Stimulated activated CD8-positive, alpha-beta memory T cell treated with anti-CD3 and anti-CD28 coated beads, Interleukin-7, amount 100 ng/mL, for 1 hour (primary cell): ENCODE results near the gene TMEM213.

Source experiments
- DNase-seq, 2 donors: peaks; one replicate each; pipeline ENCODE4 v3.0.0-alpha.2; 2020; ENCODE audit warnings: low read depth in 2 of 2

Gene TMEM213

DNA sequence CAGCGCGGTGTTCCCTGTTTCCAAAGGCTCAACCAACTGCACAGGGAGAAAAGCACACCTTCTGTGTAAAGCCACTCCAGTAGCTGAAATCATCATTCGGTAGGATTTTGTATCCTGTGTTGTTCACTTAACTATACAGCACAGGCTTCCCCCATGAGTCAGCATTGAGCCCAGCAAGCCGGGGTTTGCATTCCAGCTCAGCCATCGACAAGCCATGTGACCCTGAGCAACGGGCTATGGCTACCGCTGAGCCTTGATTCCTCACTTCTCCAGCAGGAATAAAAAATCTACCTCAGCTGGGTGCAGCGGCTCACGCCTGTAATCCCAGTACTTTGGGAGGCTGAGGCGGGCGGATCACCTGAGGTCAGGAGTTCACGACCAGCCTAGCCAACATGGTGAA lies 44.3 kb downstream of the TMEM213 start:
- DNase-seq, result no peak

DNA sequence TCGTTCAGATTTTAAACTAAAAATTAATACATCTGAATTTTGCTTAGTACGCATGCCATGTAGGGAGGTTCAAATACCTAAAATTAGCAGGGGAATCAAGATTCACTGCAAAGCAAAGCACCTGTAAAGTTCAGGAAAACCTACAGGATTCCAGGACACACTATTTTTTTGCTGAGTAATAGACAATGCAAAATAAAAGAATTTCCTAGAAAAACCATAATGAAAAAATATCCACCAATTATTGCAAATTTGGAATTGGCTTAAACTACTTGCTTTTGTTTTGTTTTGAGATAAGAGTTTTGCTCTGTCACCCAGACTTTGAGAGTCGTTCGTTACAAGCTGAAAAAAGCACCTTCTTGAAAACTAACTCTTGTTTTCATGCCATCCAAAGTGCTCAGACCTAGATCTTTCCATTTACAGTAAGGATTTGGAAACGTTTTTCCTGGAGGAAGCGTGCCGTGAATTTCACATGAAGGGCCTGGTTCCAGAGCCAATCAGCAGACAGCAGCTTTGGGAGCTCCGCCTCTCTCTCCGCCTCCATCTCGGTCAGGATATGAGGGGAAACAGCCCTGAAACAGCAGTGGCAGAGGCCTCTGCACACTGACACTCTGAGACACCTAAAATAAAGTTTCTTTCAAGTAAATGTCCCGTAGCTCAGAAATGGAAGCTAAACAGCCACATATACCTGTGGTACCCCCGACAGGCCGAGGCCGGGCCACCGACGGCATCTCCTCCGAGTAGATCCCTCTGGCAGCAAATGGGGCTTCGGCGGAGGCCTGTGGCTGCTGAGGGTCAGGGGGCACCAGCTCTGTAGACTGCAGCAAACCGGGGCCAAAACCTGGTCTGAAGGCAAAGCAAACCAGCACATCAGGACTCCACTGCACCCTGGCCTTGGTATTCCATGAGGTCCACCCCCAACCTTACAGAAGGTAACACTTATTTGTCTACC lies 46.1 kb downstream of the TMEM213 start:
- no peak for DNase-seq

DNA sequence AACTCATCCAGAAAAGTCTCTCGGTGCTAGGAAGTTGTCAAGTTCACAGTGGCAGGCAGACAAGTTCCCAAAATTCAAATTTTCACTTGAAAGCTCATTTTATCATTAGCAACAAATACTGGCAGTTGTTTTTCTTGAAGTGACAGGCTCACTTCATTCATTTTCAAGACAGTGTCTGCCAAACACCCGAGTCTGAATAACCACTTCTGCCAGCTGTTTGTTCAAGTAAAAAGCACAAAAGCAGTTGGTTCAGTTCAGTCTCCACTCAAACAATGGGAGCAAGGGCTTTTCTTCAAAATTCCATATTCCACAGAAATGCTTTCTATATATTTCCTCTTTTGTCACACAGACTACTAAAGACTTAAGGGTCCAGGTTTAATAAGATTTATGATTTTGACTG lies 47.9 kb downstream of the TMEM213 start:
- no peak for DNase-seq

DNA sequence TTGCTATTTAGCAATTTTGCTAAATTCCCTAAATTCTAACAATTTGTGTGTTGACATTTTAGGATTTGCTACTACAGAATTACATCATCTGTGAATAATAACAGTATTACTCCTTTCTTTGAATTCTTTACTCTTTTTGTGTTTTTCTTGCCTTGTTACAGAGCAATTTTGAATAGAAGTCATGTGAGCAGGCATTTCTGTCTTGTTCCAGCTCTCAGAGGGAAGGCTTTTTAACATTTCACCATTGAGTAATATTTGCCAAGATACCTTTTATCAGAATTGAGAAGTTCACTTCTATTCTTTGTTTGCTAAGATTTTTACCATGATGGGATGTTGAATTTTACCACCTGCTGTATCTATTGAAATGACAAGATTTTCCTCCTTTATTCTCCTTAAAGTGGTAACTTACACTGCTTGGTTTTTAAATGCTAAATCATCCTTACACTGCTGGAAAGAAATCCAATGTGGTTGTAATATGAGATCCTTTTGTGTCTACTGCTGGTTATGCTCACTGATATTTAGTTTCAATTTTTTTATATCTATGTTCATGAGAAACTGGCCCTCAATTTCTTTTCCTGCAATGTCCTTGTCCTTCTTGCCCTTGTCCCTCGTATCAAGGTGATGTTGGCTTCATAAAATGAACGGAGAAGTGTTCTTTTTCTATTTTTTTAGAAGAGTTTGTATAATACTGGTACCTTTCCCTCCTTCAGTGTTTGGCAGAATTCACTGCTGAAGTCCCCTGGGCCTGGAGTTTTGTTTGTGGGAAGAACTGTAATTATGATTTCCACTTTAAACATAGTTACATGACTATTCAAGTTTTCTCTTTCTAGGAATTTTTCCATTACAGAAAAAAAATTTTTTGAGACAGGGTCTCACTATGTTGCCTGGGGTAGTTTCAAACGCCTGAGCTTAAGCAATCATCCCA lies 50.5 kb downstream of the TMEM213 start:
- no peak for DNase-seq

DNA sequence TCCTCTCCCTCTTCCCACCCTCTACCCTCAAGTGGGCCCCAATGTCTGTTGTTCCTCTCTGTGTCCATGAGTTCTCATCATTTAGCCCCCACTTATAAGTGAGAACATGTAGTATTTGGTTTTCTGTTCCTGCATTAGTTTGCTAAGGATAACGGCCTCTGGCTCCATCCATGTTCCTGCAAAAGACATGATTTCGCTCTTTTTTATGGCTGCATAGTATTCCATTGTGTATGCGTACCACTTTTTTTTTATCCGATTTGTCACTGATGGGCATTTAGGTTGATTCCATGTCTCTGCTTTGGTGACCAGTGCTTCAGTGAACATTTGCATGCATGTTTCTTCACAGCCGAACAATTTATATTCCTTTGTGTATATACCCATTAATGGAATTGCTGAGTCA lies 51.9 kb downstream of the TMEM213 start:
- DNase-seq, result no peak

DNA sequence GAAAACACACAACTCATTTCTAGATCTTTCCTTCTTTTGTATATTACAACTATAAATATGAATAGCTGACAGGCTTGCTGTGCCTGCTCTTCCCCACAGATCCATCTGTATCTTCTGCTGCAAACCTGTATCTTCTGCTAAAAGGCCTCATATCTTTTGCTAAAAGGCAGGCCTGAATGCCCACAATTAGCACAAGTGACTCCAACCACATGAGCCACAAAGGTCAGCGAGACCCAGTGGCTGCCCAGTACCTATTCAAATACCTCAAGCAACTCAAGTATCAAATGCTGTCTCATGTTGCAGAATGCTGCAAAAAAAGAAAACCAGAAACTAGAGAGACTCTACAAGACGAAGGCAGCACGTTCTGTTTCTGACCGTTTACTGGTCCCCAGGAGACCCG lies 54.7 kb downstream of the TMEM213 start:
- no peak for DNase-seq

DNA sequence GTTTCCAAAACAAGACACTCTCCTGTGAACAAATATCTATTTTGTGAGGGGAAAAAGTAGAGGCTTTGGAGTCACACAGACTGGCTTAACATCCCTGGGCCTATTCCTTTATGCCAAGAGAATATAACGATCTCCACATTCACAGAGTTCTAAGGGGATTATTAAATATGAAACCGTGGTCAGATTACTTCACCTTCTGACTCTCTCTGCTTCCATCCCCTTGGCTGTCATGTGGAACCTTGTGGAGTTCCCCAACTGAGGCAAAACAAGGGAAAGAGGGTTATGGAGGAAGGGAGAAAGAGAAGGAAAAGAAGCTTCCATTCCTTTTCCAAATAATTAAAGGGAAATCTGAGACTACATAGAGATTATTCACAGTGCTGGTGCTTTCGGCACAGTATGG lies 55.7 kb downstream of the TMEM213 start:
- DNase-seq, result no peak

DNA sequence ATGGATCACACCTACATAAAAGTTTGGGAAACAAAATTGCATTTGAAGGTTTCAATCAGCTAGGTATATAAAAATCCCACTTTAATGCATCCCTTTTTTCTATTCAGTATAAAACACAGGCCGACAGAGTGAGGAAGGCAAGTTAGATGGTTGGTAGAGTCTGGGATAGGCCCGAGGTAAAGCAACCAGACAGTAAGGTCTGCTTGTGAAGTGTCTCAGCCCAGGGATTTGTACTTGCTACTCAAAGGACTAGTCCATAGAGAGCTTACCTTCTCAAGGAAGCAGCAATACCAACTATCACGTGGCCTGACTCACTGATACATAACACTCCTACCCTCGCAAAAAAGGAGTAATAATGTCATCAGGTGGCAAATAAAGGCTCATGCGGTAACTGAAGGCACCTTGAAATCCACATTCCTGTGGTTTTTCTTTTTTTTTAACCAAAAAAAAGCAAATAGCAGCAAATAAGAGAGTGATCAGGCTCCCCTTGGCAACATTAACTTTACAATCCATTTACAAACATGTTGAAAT lies 56.4 kb downstream of the TMEM213 start:
- DNase-seq, result no peak

DNA sequence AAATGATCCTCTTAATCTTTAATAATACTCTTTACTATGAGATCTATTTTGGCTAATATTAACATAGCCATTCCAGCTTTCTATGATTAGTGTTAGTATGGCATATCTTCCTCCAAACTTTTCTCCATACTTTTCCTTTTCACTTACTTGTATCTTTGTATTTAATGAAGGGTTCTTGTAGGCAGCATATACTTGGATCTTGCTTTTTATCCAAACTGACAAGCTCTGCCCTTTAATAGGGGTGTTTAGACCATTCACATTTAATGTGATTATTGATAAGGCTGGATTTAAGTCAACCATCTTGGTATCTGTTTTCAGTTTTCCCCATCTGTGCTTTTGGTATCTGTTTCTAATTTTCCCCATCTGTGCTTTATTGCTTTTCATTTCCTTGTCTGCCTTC lies 59.9 kb downstream of the TMEM213 start:
- DNase-seq, result no peak

DNA sequence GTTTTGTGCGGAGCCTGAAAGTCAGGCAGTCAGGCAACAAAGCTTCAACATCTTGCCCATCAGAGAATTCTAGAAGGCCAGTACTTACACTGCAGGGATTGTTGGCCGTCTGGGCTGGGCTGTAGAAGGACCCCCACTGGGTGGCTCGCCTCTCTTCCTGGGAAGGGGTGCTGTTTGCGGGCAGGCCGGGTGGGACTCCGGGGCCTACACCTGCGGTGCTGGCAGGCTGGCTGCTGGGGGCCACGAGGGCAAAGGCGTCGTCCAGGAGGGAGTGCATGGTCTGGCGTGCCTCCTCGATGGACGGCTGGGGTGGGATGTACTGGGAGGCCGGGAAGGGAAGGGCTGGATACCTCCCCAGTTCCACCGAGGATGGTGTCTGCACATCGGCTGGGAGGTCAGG lies 63.3 kb downstream of the TMEM213 start:
- no peak for DNase-seq

DNA sequence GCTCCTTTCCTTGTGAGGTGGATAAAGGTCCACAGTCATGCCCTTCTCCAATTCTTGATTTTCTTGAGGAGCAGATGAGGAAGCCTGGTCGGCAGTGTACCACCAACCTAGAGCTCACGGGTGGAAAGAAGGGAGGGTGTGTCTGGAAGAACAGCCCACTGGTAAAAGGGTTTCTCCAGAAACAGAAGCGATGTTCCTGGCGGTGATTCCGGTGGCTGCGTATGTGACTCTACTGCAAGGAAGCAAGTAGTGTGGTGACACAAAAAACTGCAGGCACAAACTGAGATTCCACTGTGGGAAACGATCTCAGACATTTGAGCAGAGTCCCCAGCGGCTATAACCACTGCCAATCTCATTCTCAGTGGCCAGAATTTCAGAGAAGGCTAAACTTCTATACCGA lies 66.1 kb downstream of the TMEM213 start:
- no peak for DNase-seq

DNA sequence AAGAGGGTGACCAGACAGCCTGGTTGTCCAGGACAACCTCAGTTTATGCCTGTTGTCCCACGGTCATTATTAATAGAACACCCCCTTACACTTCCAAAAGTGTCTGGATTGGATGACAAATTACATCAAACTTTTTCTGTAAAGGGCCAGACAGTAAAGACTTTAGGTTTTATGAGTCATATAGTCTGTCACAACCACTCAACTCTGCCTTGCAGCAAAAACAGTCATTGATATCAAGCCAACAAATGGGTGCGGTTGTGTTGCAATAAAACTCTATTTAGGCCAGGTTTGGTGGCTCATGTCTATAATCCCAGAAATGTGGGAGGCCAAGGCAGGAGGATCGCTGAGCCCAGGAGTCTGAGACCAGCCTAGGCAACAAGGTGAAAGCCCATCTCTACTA lies 66.9 kb downstream of the TMEM213 start:
- DNase-seq, result no peak

DNA sequence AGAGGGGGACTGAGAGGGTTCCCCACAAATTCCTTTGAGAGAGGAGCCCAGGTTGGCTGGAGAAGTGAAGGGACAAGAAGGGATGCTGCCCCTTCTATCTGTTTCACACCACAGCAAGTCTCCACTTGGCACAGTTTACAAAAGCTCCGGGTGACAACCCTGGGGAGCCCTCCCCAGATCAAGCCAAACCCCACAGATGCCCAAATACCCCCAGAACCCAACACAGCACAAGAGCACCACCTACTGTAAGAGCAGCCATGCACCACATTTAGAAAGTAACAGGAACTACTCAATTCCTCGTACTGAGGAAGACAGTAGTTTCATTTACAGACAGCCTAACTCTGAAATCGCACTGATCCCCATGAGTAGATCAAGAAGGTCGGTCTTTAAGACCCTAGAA lies 68.0 kb downstream of the TMEM213 start:
- DNase-seq, result peak in 1 of 2 donors; percentile 4

DNA sequence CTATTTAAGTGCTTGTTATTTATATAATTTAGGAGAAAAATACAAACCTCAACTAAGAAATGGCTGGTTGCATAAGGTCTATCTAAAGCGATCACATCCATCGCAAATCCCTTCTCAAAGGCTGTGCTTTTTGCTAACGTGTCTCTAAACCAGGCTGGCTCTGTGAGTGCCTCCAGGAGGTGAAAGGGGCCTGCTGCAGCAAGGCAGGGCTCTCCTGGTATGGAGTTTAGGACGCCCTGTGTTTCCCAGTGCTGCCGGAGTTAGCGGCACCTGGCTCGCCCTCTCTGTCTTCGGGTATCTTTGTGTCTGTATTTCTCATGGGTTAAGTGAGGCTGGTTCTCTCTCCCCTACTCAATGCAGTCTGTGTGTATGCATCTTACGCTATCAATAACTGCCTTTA lies 68.6 kb downstream of the TMEM213 start:
- DNase-seq, result no peak

DNA sequence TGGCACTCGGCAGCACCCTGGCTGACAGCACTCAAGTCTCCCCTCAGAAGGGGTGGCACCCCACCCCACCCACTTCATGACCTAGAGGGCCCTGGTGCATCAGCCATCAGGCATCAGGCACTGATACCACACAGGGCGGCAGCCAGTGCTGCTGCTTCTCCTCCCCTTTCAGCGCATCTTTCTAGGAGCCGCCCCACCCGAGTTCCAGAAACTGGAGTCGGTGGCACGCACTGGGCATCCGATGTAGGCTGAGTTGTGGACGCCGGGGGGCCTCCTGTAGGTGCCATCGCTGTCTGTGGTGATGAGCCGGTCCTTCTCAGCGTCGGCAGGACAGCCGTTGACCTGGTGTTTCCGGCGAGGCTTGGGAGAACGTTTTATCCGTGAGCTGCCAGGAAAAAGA lies 70.0 kb downstream of the TMEM213 start:
- no peak for DNase-seq

DNA sequence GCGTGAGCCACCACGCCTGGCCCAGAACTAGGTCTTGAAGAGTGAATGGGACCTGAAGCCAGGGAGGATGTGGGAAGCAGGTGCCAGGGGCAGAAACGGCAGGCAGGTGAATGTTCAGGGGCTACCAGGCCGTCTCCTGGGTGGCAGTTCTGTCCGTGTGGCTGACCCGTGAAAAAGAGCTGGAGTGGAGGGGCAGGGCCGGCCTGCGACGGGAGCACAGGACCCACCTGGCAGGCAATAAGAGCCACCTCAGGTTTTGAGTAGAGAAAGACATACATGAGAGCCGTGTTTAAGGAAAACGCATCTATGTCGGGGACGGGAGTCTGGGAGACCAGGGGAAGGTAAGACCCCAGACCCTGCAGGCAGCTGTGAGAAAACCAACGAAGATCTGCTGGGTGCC lies 70.9 kb downstream of the TMEM213 start:
- no peak for DNase-seq

DNA sequence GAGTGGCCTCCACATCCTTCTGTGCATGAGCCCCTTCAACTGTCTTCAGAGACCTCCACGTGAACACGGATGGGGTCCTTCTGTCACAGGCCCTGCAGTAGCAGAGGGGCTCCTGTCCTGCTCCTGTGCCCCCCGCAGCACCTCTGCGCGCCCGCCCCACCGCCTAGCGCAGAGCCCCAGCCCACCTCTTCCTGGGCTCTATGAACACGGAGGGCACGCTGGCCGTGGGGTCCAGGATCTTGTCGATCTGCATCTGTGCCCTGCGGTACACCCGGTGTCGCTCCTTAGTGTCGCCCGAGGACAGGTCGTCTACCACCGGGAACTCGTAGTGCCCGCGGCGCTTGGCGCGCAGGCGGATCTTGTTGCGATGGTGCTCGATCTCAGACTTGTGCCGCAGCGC lies 71.6 kb downstream of the TMEM213 start:
- DNase-seq, result no peak

DNA sequence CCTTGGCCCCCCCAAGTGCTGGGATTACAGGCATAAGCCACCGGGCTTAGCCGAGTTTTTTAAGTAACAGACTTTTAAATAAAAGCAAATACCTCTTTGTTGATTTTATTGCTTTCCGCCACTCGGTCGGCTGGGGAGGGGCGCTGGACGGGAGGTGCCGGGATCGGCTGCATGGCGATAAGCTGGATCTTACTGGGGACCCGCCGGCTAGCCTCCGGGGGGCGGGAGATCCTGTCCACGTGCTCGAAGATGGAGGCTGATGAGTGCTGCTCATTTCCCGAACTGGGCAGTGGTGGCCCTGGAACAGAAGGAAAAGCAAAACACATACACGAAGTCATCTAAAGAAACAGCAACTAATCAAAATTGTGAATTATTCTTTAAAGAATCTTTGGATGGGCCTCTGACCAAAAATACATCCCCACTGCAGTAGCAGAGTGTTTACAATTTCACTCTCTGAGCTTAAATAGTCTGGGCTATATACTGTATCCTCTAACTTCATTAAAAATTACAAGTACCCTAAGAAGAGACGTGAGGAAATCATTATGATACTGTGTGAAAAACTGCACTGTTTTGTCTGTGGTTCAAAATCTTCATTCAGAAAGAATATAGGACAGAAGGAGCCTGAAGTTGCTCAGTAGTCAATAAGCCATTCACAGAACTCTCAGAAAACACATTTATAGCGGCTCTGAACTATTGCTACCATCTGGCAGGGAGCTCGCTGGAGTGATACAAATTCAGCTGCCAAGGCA lies 73.4 kb downstream of the TMEM213 start:
- no peak for DNase-seq

DNA sequence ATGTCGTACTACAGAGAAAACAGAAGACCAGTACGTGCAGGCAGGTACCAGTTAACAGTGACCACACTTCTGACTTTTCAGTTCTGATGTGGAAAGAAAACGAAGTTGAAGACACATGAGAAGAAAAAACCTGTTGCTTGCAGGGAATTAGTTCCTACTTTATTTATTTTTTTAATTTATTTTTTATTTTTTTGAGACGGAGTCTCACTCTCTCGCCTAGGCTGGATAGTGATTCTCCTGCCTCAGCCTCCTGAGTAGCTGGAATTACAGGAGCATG lies 74.0 kb downstream of the TMEM213 start:
- no peak for DNase-seq

DNA sequence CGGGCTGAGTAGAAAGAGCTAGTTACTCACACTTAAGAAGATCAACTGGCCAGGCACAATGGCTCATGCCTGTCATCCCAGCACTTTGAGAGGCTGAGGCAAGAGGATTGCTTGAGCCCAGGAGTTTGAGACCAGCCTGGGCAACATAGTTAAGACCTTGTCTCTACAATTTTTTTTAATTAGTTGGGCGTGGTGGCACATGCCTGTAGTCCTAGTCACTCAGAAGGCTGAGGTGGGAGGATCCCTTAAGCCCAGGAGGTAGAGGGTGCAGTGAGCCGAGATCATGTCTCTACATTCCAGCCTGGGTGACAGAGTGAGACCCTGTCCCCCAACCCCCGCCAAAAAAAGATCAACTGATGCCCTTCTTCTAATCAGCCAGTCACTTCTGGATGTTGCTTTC lies 74.8 kb downstream of the TMEM213 start:
- DNase-seq, result no peak

DNA sequence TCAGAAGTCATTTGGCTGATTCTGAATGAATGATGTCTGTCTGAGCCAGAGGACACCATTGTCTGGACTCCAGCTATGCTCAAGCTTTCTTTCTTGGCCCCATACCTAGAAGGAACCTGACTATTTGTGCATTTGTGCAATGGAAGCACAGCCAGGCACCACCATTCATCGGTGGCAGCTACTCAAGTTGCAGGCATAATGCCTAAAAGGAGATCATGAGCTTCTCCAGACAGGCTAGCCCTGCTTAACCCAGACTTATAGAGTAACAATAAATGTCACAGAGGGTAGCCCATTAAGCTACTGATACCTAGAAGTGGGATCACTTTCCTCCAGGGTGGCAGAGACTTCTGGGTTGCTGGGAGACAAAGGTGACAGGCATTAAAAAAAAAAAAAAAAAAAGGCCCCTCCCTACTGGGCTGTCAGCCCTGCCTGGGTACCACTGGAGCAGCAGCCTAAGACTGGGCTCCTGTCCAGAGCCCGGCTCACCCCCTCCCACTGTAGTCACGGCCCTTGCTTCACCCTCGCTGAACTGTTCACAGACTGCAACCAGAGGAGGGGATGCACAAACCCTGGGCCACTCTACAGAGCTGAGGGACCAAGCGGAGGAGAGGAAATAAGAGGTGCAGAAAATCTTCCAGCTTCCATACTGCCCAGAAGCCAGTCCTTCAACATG lies 75.6 kb downstream of the TMEM213 start:
- DNase-seq, result no peak
